ENCODE results near the gene EPN2.

DNA sequence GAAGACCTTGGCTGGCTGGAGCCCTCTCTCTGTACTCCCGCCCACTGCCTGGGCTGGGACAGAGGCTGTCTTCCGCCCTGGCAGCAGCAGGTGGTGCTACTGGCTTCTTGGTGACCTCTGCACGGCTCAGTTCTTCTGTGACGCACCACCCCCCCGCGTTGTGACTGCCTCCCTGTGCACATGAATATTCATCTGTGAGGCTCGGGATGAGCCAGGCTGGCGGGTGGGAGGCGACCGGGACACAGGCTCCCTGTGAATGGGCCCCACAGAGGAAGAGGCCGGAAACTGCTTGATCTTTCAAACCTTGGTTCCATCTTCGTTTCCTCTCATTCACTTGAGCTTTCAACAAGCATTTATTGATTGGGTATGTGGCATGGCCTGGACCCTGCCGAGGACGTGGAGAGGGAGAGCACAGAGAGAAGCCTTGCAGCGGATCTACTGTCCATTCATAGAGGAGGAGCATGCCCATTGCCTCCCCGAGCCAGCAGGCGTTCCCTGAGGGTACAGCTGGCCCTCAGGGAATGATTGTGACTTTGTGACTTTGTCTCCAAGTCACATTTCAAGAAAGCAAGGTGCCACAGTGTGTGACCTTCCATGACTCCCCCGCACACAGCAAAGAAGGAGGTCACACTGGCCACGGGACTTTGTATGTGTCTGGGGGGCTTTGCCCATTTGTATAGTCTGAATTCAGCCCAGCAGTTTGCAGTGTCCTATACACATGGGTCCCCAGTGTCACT is 80.4 kb downstream of the EPN2 start:
- TF ChIP-seq SPI1 (IDR thresholded peaks at IDR 0.05; ENCODE audit: low read depth, low read length) (no peak), TAF1 (IDR thresholded peaks at IDR 0.05; ENCODE audit: low read depth, low read length) (no peak), POLR2A (IDR thresholded peaks at IDR 0.05; ENCODE audit: low read depth, low read length) (no peak), POLR2AphosphoS5 (IDR thresholded peaks at IDR 0.05; ENCODE audit: low read depth, low read length) (no peak), POU2F2 (IDR thresholded peaks at IDR 0.05; ENCODE audit: low read depth, low read length) (peak; percentile 98), PAX5 (IDR thresholded peaks at IDR 0.05; ENCODE audit: insufficient read depth, low read length, severe bottlenecking) (no peak)

Measured in GM12891 (cell line).